GM10847 (cell line): Measurements from ENCODE around the gene ROR1.

Experiments
- POLR2A ChIP-seq: IDR thresholded peaks from 2 replicates; pipeline ENCODE4 v1.6.1; 2011; ENCODE audit not compliant: insufficient read length; ENCODE audit errors: extremely low read depth

The ROR1 gene

GRCh38 chr1:63892632-63893395 is 119.0 kb downstream of the ROR1 start:
- no peak for TF ChIP-seq POLR2A

GRCh38 chr1:63893976-63894375 is 120.2 kb downstream of the ROR1 start:
- no peak for TF ChIP-seq POLR2A

- no peak for TF ChIP-seq POLR2A
Observed at GRCh38 chr1:63894627-63895265, 120.9 kb downstream of the ROR1 start.

- TF ChIP-seq POLR2A, result no peak
Observed at GRCh38 chr1:63896755-63897154, 122.9 kb downstream of the ROR1 start.

GRCh38 chr1:63898428-63899196 is 124.8 kb downstream of the ROR1 start:
- TF ChIP-seq POLR2A, result no peak

- no peak for TF ChIP-seq POLR2A
Observed at GRCh38 chr1:63901094-63901493, 127.3 kb downstream of the ROR1 start.

- no peak for TF ChIP-seq POLR2A
Observed at GRCh38 chr1:63902844-63903589, 129.2 kb downstream of the ROR1 start.

- no peak for TF ChIP-seq POLR2A
Observed at GRCh38 chr1:63903947-63904610, 130.3 kb downstream of the ROR1 start.

GRCh38 chr1:63904826-63905225 is 131.0 kb downstream of the ROR1 start:
- TF ChIP-seq POLR2A, result no peak

GRCh38 chr1:63906047-63906704 is 132.4 kb downstream of the ROR1 start:
- TF ChIP-seq POLR2A, result no peak

- TF ChIP-seq POLR2A, result no peak
Observed at GRCh38 chr1:63907051-63907450, 133.2 kb downstream of the ROR1 start.

GRCh38 chr1:63908016-63908415 is 134.2 kb downstream of the ROR1 start:
- no peak for TF ChIP-seq POLR2A

GRCh38 chr1:63909526-63909925 is 135.7 kb downstream of the ROR1 start:
- TF ChIP-seq POLR2A, result no peak

GRCh38 chr1:63911049-63911448 is 137.2 kb downstream of the ROR1 start:
- TF ChIP-seq POLR2A, result no peak
